ENCODE results near the gene FGD6.

FGD6 gene

GRCh38 chr12:95083938-95084337 is 133.3 kb downstream of the FGD6 start:
- no peak for DNase-seq (ENCODE audit: low spot score)

GRCh38 chr12:95083471-95083870 is 133.8 kb downstream of the FGD6 start:
- no peak for DNase-seq (ENCODE audit: low spot score)

GRCh38 chr12:95077341-95077740 is 139.9 kb downstream of the FGD6 start:
- no peak for DNase-seq (ENCODE audit: low spot score)

- DNase-seq (ENCODE audit: low spot score) = no peak
Observed at GRCh38 chr12:95074766-95075165, 142.5 kb downstream of the FGD6 start.

GRCh38 chr12:95073698-95074520 is 143.4 kb downstream of the FGD6 start:
- DNase-seq (ENCODE audit: low spot score) = no peak

DNA sequence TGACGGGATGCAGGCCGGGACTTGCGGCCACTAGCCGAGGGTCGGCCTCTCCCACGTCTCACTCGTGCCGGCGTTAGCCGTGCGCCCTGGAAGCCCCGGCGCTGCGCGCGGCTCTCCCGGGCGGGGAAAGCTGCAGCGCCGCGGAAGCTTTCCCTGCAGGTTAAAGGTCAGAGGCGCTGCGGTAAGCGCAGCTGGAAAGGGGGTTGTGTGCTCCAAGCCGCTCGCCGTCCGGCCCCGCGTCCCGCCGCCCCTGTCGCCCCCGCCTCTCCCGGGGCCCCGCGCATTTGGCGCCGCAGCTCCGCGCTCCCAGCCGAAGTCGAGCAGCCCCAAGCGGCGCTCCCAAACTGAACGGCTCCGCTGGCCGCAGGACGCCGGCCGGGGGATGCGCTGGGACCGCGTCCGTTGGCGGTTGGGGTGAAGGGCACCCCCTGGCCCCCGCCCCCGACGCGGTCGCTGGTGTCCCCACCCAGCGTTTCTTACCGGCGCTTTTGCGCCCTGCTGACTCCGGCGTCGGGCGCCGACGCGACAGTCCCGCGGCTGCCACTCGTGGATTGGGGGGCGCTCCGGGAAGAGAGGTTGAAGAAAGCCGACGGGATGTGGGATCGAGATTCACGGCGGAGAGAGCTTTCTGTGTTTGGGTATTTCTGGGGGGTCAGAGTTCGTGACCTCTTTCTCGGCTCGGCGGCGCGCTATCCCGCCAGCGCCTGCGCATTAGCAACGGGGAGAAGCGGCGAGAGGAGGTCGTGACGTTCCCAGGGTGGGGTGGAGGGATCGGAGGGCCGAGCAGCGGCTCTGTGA is 144.2 kb downstream of the FGD6 start, which contains the start of gene NR2C1:
NR2C1 (minus strand) TSS at position 719 of the 798 bp plus-strand sequence. CDS start 6,234 bp downstream, outside the sequence.
- peak; percentile 95 for DNase-seq (ENCODE audit: low spot score)

- no peak for DNase-seq (ENCODE audit: low spot score)
Observed at GRCh38 chr12:95070378-95070777, 146.9 kb downstream of the FGD6 start.

GRCh38 chr12:95066091-95066855 is 151.0 kb downstream of the FGD6 start:
- DNase-seq (ENCODE audit: low spot score) = no peak

- DNase-seq (ENCODE audit: low spot score) = no peak
Observed at GRCh38 chr12:95060951-95061350, 156.3 kb downstream of the FGD6 start.

DNA sequence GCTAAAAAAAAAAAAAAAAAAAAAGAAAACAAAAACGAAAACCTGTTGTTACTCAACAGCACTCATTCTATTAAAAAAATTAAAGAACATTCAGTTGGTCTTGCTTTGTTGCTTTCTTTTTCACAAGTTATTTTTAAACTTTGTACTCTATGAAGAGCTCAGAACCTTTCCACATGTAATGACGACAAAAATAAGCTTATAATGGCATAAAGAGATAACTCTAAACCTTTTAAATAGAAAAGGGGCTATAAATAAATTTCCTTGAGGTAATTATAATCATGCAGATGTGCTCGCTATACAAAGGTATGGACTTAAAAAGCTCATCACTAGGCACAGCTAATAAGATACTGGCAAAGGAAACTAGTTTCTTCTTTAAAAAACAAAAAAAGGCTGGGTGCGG is 157.3 kb downstream of the FGD6 start:
- DNase-seq (ENCODE audit: low spot score) = no peak

GRCh38 chr12:95057424-95057823 is 159.8 kb downstream of the FGD6 start:
- DNase-seq (ENCODE audit: low spot score) = no peak

DNA sequence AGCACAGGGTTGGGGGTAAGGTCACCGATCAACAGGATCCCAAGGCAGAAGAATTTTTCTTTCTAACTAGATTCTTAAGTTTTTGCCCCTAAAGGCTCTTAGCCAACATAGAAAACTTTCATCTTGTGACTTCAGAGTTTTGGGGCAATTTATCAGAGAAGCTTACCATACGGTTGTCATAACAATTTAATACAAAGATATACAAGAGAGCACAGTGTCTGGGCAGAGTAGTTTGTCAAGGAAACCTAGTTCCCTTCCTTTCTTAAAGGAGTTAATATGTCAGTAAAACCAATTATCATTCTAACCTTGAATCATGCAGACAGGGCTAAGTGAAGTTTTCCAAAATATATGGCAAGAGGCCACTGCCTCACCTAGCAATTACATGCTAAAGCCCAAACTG is 162.2 kb downstream of the FGD6 start:
- no peak for DNase-seq (ENCODE audit: low spot score)

GRCh38 chr12:95054206-95054605 is 163.1 kb downstream of the FGD6 start:
- DNase-seq (ENCODE audit: low spot score) = no peak

DNA sequence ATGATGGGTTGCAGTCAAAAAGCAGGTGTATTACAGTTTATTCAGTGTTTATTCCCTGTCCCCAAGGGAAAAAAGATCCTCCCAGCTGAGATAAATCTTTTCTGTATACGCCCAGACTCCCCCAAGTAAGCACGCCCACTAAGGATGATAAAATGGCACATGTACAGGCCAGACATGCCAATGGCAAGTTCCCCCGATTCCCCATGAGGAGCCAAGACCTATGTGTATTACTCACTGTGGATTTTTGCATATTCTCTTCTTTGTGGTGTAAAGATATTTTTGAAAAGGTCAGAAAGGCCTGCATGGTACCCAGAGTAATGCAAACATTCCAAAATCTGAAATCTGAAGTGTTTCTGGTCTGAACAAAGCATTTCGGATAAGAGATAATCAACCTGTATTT is 166.0 kb downstream of the FGD6 start:
- no peak for DNase-seq (ENCODE audit: low spot score)

DNA sequence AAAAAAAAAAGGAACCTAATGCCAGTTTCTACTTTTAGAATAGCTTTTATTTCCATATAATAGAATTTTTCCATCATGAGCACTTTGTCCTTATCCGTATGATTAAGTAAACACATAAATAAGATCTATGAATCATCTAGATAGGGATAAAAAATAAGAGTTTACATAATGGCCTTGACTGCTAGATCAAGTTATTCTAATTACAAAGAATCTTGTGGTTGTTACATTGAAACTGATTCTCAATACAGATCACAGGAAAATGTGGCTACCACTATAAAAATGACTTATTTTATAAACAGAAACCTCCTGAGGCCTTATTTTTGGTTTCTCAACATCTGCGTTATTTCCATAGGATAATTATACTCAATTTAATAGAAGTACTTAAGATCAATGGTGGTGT is 179.4 kb downstream of the FGD6 start:
- no peak for DNase-seq (ENCODE audit: low spot score)

DNA sequence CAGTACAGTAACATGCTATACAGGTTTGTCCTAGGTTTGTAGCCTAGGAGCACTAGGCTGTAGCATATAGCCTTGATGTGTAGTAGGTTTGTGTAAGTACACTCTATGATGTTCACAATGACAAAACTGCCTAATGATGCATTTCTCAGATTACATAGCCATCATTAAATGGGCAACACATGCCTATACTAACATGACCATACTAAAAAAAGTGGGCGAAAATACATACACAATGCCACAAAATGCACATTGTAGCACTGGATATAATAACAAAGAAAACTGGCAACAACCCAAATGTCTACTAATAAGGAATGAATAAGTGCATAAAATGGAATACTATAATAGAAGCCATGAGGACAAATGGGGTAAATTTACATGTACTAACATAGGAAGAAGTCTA is 182.5 kb downstream of the FGD6 start:
- DNase-seq (ENCODE audit: low spot score) = no peak
